Astrocyte of the cerebellum (primary cell): ENCODE results near the gene TLCD1.
A peak's percentile ranks its signal among the peaks of the same experiment; 100 is the strongest.

Experiments used
- DNase-seq: peaks from one replicate; pipeline ENCODE4 v3.0.0-alpha.2; 2011; ENCODE audit warnings: low read depth
- H3K4me3 ChIP-seq: 2 replicates; pipeline ENCODE4 v1.5.1; 2011; ENCODE audit warnings: mild to moderate bottlenecking, low read depth, low read length, moderate library complexity
- CTCF ChIP-seq: IDR thresholded peaks from 2 replicates; pipeline ENCODE4 v1.5.1; 2012; ENCODE audit warnings: low read length, low read depth, moderate library complexity, mild to moderate bottlenecking; ENCODE audit errors: missing control alignments
- in situ Hi-C: cut with HindIII; loops from 2 replicates; pipeline ENCODE4 v1.10.0; 2017; ENCODE audit warnings: low sequenced_read_pairs

The TLCD1 gene

DNA sequence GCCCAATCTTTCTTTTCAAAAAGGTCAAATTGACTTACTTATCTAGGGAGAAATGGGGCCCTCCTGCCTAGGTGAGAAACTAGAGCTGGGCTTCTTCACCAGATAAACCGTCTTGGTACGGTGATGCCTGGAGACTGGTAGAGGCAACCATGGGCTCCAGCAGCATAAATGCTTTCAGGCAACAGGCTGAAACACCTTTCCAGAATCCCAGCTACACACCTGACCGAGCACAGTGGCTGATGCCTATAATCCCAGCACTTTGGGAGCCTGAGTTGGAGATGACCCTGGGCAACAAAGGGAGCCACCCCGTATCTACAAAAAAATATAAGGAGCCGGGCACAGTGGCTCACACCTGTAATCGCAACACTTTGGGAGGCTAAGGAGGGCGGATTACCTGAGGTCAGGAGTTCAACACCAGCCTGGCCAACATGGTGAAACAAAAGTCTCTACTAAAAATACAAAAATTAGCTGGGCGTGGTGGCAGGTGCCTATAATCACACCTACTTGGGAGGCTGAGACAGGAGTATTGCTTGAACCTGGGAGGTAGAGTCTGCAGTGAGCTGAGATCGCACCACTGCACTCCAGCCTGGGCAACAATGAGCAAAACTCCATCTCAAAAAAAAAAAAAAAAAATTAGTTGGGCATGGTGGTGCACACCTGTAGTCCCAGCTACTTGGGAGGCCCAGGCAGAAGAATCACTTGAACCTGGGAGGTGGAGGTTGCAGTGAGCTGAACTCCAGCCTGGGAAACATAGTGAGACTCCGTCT is 25.8 kb upstream of the TLCD1 start:
- DNase-seq, result no peak
- in situ Hi-C loops, result no loop called here
- H3K4me3 ChIP-seq, result no peak overlapping the region
- no peak for TF ChIP-seq CTCF

- TF ChIP-seq CTCF, result peak; percentile 99
- H3K4me3 ChIP-seq, result no peak overlapping the region
- in situ Hi-C loops, result no loop called here
- DNase-seq, result peak; percentile 89
Measured at GRCh38 chr17:28750178-28751047, 24.4 kb upstream of the TLCD1 start.

DNA sequence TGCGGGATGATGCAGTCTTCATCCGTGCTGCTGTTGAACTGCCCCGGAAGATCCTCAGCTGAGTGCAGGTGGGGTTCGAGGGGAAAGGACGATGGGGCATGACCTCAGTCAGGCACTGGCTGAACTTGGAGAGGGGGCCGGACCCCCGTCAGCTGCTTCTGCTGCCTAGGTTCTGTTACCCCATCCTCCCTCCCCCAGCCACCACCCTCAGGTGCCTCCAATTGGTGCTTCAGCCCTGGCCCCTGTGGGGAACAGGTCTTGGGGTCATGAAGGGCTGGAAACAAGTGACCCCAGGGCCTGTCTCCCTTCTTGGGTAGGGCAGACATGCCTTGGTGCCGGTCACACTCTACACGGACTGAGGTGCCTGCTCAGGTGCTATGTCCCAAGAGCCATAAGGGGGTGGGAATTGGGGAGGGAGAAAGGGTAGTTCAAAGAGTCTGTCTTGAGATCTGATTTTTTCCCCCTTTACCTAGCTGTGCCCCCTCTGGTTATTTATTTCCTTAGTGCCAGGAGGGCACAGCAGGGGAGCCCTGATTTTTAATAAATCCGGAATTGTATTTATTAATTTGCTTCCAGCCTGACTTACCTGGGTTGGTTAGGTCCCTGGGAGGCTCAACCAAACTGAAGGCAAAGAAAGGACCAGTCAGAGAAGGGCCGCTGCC is 23.6 kb upstream of the TLCD1 start:
- TF ChIP-seq CTCF, result no peak
- in situ Hi-C loops, result loop anchor here (5.0 kb wide), 1 partner anchor 38 kb away; no protein-coding TSS in a partner anchor
- H3K4me3 ChIP-seq, result no peak overlapping the region
- DNase-seq, result no peak

DNA sequence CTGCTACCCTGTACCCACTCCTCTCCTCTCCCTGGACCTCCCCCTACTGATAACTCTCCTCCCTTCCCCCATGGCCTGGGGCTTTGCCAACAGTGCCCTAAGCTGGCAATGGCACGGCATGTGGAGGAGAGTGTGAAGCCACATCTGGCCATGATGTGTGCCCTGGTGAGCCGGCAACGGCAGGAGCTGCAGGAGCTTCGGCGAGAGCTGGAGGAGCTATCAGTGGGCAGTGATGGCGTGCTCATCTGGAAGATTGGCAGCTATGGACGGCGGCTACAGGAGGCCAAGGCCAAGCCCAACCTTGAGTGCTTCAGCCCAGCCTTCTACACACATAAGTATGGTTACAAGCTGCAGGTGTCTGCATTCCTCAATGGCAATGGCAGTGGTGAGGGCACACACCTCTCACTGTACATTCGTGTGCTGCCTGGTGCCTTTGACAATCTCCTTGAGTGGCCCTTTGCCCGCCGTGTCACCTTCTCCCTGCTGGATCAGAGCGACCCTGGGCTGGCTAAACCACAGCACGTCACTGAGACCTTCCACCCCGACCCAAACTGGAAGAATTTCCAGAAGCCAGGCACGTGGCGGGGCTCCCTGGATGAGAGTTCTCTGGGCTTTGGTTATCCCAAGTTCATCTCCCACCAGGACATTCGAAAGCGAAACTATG is 23.0 kb upstream of the TLCD1 start:
- TF ChIP-seq CTCF, result no peak
- no peak for DNase-seq
- in situ Hi-C loops, result loop anchor here (5.0 kb wide), 1 partner anchor 38 kb away; no protein-coding TSS in a partner anchor
- H3K4me3 ChIP-seq, result no peak overlapping the region

GRCh38 chr17:28747801-28748750 is 22.0 kb upstream of the TLCD1 start:
- in situ Hi-C loops, result loop anchor here (5.0 kb wide), 1 partner anchor 39 kb away; no protein-coding TSS in a partner anchor
- H3K4me3 ChIP-seq, result no peak overlapping the region
- no peak for DNase-seq
- TF ChIP-seq CTCF, result no peak
